ENCODE results near the gene RAB20.

DNA sequence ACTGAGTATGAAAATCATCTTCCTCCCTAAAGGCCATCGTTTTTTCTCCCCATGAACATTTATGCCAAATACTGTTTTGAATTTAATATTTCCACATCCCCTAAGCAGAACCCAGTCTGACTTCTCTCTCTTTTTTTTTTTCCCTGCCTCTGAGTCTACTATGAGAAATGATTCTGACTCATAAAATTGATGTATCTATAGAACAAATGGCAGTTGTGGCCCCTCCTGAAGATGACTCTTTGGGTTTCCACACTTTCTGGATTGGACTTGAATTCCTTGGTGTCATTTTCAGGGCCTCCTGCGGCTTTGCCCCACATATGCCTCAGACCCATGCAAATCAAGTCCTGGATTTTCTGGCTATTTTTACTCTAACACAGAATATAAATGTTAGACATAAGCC lies 31.1 kb upstream of the RAB20 start:
- TF ChIP-seq, protein P1, sequence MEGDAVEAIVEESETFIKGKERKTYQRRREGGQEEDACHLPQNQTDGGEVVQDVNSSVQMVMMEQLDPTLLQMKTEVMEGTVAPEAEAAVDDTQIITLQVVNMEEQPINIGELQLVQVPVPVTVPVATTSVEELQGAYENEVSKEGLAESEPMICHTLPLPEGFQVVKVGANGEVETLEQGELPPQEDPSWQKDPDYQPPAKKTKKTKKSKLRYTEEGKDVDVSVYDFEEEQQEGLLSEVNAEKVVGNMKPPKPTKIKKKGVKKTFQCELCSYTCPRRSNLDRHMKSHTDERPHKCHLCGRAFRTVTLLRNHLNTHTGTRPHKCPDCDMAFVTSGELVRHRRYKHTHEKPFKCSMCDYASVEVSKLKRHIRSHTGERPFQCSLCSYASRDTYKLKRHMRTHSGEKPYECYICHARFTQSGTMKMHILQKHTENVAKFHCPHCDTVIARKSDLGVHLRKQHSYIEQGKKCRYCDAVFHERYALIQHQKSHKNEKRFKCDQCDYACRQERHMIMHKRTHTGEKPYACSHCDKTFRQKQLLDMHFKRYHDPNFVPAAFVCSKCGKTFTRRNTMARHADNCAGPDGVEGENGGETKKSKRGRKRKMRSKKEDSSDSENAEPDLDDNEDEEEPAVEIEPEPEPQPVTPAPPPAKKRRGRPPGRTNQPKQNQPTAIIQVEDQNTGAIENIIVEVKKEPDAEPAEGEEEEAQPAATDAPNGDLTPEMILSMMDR (IDR thresholded peaks at IDR 0.05), result no peak
- TF ChIP-seq EP300 (IDR thresholded peaks at IDR 0.05), result no peak
- TF ChIP-seq POLR2A (IDR thresholded peaks at IDR 0.05), result no peak
